Tibial artery (tissue), 4 donors: ENCODE measurements around the gene TRIM66.
"Not testable (repeated sequence)": the region's sequence is repeated elsewhere in the genome, so short reads cannot be mapped to it uniquely, and the experiment has no call there.

Experiments used
- DNase-seq, 2 donors: peaks; one replicate each; pipeline ENCODE4 v3.0.0-alpha.2; 2019
- H3K27ac ChIP-seq, 2 donors: fragments of 200-600 bp; sonication (generic) in 1 of 2; 1 replicate in 1 of 2; 2 replicates in 1 of 2; pipeline ENCODE4 v1.5.1; 2018 to 2019; ENCODE audit warnings: mild to moderate bottlenecking in 1 of 2
- H3K27me3 ChIP-seq, 2 donors: fragments of 200-600 bp; sonication (generic) in 1 of 2; one replicate each; pipeline versions ENCODE4 v1.5.1 to v1.6.0; 2016 to 2019
- H3K36me3 ChIP-seq, 3 donors: fragments of 200-600 bp; sonication (generic) in 2 of 3; one replicate each; pipeline ENCODE4 v1.5.1; 2016 to 2019; ENCODE audit warnings: mild to moderate bottlenecking in 2 of 3
- H3K4me1 ChIP-seq, 4 donors: fragments of 200-600 bp; sonication (generic) in 2 of 4; 1 replicate in 3 of 4; 2 replicates in 1 of 4; pipeline ENCODE4 v1.5.1; 2016 to 2019
- H3K4me3 ChIP-seq, 2 donors: fragments of 200-600 bp; sonication (generic) in 1 of 2; 1 replicate in 1 of 2; 2 replicates in 1 of 2; pipeline ENCODE4 v1.5.1; 2018 to 2019; ENCODE audit warnings: mild to moderate bottlenecking in 2 of 2
- H3K9me3 ChIP-seq, 3 donors: fragments of 200-600 bp; sonication (generic) in 1 of 3; one replicate each; pipeline ENCODE4 v1.5.1; 2016 to 2019
- CTCF ChIP-seq, 2 experiments: fragments of 200-600 bp in 1 of 2; fragments of 450-650 bp in 1 of 2; IDR thresholded peaks; one replicate each; pipeline ENCODE4 v1.5.1; 2017 to 2019; ENCODE audit warnings: antibody characterized with exemption in 2 of 2, mild to moderate bottlenecking in 1 of 2, moderate library complexity in 1 of 2
- intact Hi-C: fragments of 100-400 bp; cut with DNase I; formaldehyde crosslinking; loops from one replicate; pipeline ENCODE4 v1.15.0; 2023; ENCODE audit warnings: low total_unique reads

The TRIM66 gene

DNA sequence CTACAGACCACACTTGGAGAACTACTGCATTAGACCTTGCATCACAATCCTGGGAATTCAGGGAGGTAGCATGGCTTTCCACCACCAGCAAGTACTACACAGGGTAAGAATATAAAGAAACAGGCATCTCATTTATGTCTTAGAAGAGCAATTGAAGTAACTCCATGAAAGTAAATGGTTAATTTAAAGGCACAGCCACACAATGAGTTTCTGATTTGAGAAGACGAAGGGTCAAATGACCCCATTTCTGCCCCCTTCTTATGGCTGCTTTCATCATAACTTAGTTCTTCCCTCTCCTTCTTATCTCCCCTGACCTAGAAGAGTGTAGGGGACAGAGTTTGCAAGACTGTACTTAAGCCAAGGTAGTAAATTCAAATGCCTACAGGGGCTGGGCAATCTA lies 6.0 kb downstream of the TRIM66 start:
- Histone ChIP-seq H3K4me3 (no peak overlapping the region), H3K9me3 (no peaks in the 10 kb centered on the region), H3K27ac (no peak overlapping the region), H3K36me3 (peaks cover 0 to 21% (median 8%) of the 10 kb centered on the region in 3 donors), H3K27me3 (no peaks in the 10 kb centered on the region), H3K4me1 (peaks cover 0 to 10% (median 8%) of the 10 kb centered on the region in 4 donors)
- DNase-seq: no peak
- intact Hi-C loops: no loop called here
- TF ChIP-seq CTCF (IDR thresholded peaks at IDR 0.05): no peak

DNA sequence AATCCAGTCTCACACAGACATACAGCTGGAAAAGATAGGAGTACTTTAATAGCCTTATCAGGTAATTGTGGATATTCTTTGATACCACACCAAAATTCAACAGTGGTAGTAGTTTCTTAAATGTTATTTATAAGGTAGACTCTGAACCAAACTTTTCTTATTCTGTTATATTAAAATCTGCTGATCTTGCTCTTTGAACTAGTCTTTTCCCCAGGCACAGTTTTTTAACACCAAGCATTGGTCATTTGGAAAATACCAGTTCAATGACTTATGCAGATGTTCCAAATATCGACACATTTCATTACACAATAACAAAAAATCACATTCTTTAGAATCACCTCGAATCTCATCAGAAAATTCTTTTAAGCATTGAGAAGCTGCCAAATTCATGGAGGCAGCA lies 7.6 kb downstream of the TRIM66 start:
- no peak for DNase-seq
- H3K36me3 ChIP-seq: peaks cover 0 to 22% (median 8%) of the 10 kb centered on the region in 3 donors
- H3K4me3 ChIP-seq: no peak overlapping the region
- H3K27ac ChIP-seq: no peak overlapping the region
- H3K9me3 ChIP-seq: no peaks in the 10 kb centered on the region
- H3K27me3 ChIP-seq: no peaks in the 10 kb centered on the region
- H3K4me1 ChIP-seq: peaks cover 0 to 14% (median 7%) of the 10 kb centered on the region in 4 donors
- TF ChIP-seq CTCF (IDR thresholded peaks at IDR 0.05): no peak
- intact Hi-C loops: no loop called here

- H3K36me3 ChIP-seq: peaks cover 0 to 16% (median 0%) of the 10 kb centered on the region in 3 donors
- no peak overlapping the region for H3K4me3 ChIP-seq
- peaks cover 0 to 14% (median 7%) of the 10 kb centered on the region in 4 donors for H3K4me1 ChIP-seq
- H3K27me3 ChIP-seq: no peaks in the 10 kb centered on the region
- H3K9me3 ChIP-seq: no peaks in the 10 kb centered on the region
- DNase-seq: no peak
- no peak for TF ChIP-seq CTCF (IDR thresholded peaks at IDR 0.05)
- peak overlapping the region; percentile 31 to 68 for H3K27ac ChIP-seq
- intact Hi-C loops: no loop called here
Observed at GRCh38 chr11:8672346-8672745, 10.1 kb downstream of the TRIM66 start.

DNA sequence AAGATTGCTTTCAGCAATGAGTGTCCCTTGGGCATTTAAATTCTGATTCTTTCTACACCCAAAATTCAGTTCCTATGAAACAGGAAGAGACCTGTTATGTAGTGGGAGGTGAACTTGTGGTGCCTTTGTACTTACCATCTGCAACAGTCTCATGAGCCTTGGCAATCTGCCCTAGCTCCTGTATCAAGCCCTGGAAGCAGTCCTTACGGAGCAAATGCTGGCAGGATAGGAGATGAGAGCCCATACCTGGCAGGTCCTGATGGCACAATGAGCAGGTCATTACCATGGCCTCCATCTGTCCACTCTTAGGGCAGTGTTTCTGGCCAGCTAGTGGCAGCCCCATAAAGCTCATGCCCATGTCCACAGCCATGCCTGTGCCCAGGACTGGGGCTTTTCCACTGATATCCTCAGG lies 10.8 kb downstream of the TRIM66 start:
- H3K4me1 ChIP-seq: peaks cover 0 to 14% (median 7%) of the 10 kb centered on the region in 4 donors
- H3K27ac ChIP-seq: peak overlapping the region; percentile 31 to 68
- no peaks in the 10 kb centered on the region for H3K27me3 ChIP-seq
- intact Hi-C loops: no loop called here
- no peak overlapping the region for H3K4me3 ChIP-seq
- peaks cover 0 to 16% (median 0%) of the 10 kb centered on the region in 3 donors for H3K36me3 ChIP-seq
- no peak for TF ChIP-seq CTCF (IDR thresholded peaks at IDR 0.05)
- DNase-seq: no peak
- no peaks in the 10 kb centered on the region for H3K9me3 ChIP-seq

- Histone ChIP-seq H3K27me3 (no peaks in the 10 kb centered on the region), H3K36me3 (peaks cover 0 to 16% (median 0%) of the 10 kb centered on the region in 3 donors), H3K27ac (peak overlapping the region; percentile 31 to 68), H3K4me3 (no peak overlapping the region), H3K9me3 (no peaks in the 10 kb centered on the region), H3K4me1 (peaks cover 0 to 14% (median 7%) of the 10 kb centered on the region in 4 donors)
- no peak for TF ChIP-seq CTCF (IDR thresholded peaks at IDR 0.05)
- peak; percentile 66 to 75 for DNase-seq
- intact Hi-C loops: no loop called here
Observed at GRCh38 chr11:8671193-8671612, 11.3 kb downstream of the TRIM66 start.

- Histone ChIP-seq H3K36me3 (peaks cover 0 to 16% (median 0%) of the 10 kb centered on the region in 3 donors), H3K4me1 (peaks cover 0 to 14% (median 7%) of the 10 kb centered on the region in 4 donors)
- H3K27me3 ChIP-seq, intact Hi-C loops, H3K9me3 ChIP-seq, H3K27ac ChIP-seq, DNase-seq, H3K4me3 ChIP-seq: not testable (repeated sequence)
Observed at GRCh38 chr11:8670081-8670480, 12.4 kb downstream of the TRIM66 start.
